Transverse colon (tissue), 4 donors: Measurements from ENCODE around the gene OLFML3. TPM values are rescaled to one million over a fixed set of nuclear protein-coding genes. Genes with fewer than 3 reads are reported as not detected.
"Not testable (repeated sequence)": the region's sequence is repeated elsewhere in the genome, so short reads cannot be mapped to it uniquely, and the experiment has no call there.

Experiments
- DNase-seq: peaks from one replicate; pipeline ENCODE4 v3.0.0-alpha.2; 2019
- H3K27ac ChIP-seq, 4 donors: fragments of 200-600 bp; sonication (generic); 2 replicates each; pipeline ENCODE4 v1.5.1; 2016 to 2018; ENCODE audit warnings: inconsistent platforms in 4 of 4
- H3K27me3 ChIP-seq: fragments of 200-600 bp; sonication (generic); 2 replicates; pipeline ENCODE4 v1.5.1; 2017; ENCODE audit warnings: inconsistent platforms
- H3K36me3 ChIP-seq, 4 donors: fragments of 200-600 bp; sonication (generic); 2 replicates each; pipeline ENCODE4 v1.5.1; 2017 to 2019; ENCODE audit warnings: inconsistent platforms in 4 of 4
- H3K4me1 ChIP-seq, 4 donors: fragments of 200-600 bp; sonication (generic); 2 replicates each; pipeline ENCODE4 v1.5.1; 2017 to 2020; ENCODE audit warnings: inconsistent platforms in 4 of 4
- H3K4me3 ChIP-seq, 4 donors: fragments of 200-600 bp; sonication (generic); 1 replicate in 1 of 4; 2 replicates in 3 of 4; pipeline versions ENCODE4 v1.5.1 to v1.6.1; 2017 to 2019; ENCODE audit warnings: inconsistent platforms in 4 of 4
- H3K9me3 ChIP-seq, 2 donors: fragments of 200-600 bp; sonication (generic); 2 replicates each; pipeline ENCODE4 v1.5.1; 2017 to 2019; ENCODE audit warnings: inconsistent platforms in 2 of 2
- EP300 ChIP-seq: sonication (generic); formaldehyde crosslinking; IDR thresholded peaks from one replicate; pipeline ENCODE4 v1.6.1; 2017; ENCODE audit warnings: antibody characterized with exemption, low read depth
- POLR2A ChIP-seq: fragments of 450-650 bp; IDR thresholded peaks from one replicate; pipeline ENCODE4 v1.6.1; 2016; ENCODE audit warnings: antibody characterized with exemption, mild to moderate bottlenecking, moderate library complexity
- POLR2AphosphoS5 ChIP-seq, 3 donors: sonication (generic); formaldehyde crosslinking; IDR thresholded peaks; one replicate each; pipeline ENCODE4 v1.6.1; 2016; ENCODE audit warnings: antibody characterized with exemption in 3 of 3
- WGBS, 2 donors: methylation state at CpG; one replicate each; pipeline ENCODE4 v1.1.5; 2018; ENCODE audit warnings: low coverage in 1 of 2; 5-methylcytosine and 5-hydroxymethylcytosine counted together
- in situ Hi-C, 4 donors: fragments of 200-750 bp; cut with MboI; loops; one replicate each; pipeline versions ENCODE4 v1.15.0 to v1.15.1; 2017; ENCODE audit warnings: low sequenced_read_pairs in 3 of 4, low pct_ligation_motif_present in 1 of 4, low pct_unique_long_range_greater_than_20kb in 1 of 4
- intact Hi-C: fragments of 100-400 bp; cut with DNase I; formaldehyde crosslinking; loops from one replicate; pipeline ENCODE4 v1.15.1; 2023; ENCODE audit warnings: low total_unique reads
- total RNA-seq, 4 donors: library from RNA; depleted of rRNA; stranded (reverse); fragments of >200 nt; gene quantifications; one replicate each; pipeline ENCODE4 v1.1.0, GENCODE V29; 2016
- TF ChIP-seq, protein P1 (sequence below), 5 experiments: fragments of 200-600 bp in 3 of 5; fragments of 450-650 bp in 2 of 5; sonication (generic) in 3 of 5; IDR thresholded peaks; 1 replicate in 2 of 5; 2 replicates in 3 of 5; pipeline ENCODE4 v1.5.1; 2016 to 2017; ENCODE audit warnings: antibody characterized with exemption in 5 of 5, inconsistent platforms in 3 of 5, mild to moderate bottlenecking in 2 of 5, moderate library complexity in 1 of 5

OLFML3 gene
- total RNA-seq, 4 donors from 2014 or later: 15.7 to 29.2 (median 24.3) TPM

DNA sequence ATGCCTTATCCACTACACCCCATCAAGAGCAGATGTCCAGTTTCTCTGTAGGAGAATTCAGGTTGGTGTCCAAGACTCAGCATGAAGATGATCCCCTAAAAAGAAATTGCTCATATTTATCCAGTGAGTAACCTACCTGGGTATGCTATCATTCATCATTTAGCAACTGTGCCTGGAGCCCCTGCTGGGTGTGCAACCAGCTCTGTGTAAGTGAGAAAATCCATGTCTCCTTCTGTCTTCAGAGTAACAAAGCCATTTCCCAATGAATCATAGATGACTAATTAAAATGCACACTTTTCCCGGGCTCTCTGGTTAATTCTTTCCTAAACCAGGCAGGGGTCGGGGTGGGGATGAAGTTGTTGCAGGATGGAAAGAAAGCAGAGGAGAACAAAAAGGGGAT lies 35.8 kb downstream of the OLFML3 start:
- Histone ChIP-seq H3K36me3 (no peaks in the 10 kb centered on the region), H3K9me3 (no peaks in the 10 kb centered on the region), H3K27me3 (no peaks in the 10 kb centered on the region), H3K4me1 (no peaks in the 10 kb centered on the region), H3K27ac (no peak overlapping the region), H3K4me3 (no peak overlapping the region)
- in situ Hi-C loops (no loop called here), intact Hi-C loops (no loop called here)
- no peak for DNase-seq
- TF ChIP-seq, protein P1, sequence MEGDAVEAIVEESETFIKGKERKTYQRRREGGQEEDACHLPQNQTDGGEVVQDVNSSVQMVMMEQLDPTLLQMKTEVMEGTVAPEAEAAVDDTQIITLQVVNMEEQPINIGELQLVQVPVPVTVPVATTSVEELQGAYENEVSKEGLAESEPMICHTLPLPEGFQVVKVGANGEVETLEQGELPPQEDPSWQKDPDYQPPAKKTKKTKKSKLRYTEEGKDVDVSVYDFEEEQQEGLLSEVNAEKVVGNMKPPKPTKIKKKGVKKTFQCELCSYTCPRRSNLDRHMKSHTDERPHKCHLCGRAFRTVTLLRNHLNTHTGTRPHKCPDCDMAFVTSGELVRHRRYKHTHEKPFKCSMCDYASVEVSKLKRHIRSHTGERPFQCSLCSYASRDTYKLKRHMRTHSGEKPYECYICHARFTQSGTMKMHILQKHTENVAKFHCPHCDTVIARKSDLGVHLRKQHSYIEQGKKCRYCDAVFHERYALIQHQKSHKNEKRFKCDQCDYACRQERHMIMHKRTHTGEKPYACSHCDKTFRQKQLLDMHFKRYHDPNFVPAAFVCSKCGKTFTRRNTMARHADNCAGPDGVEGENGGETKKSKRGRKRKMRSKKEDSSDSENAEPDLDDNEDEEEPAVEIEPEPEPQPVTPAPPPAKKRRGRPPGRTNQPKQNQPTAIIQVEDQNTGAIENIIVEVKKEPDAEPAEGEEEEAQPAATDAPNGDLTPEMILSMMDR (IDR thresholded peaks at IDR 0.05): no peak
- TF ChIP-seq POLR2AphosphoS5 (IDR thresholded peaks at IDR 0.05): no peak
- TF ChIP-seq POLR2A: no peak
- TF ChIP-seq EP300: no peak
- 51 to 65% methylated on average over 2 of the region's 2 CpGs for WGBS, 2 donors

DNA sequence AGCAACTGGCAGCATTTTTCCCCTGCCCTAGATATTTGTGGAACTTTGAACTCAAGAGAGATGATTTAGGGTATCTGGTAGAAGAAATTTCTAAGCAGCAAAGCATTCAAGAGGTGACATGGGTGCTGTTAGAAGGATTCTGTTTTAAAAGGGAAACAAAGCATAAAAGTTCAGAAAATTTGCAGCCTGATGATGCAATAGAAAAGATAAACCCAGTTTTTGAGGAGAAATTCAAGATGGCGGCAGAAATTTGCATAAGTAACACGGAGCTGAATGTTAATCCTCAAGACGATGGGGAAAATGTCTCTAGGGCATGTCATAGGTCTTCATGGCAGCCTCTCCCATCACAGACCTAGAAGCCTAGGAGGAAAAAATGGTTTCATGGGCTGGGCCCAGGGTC lies 40.5 kb downstream of the OLFML3 start:
- H3K4me1 ChIP-seq, DNase-seq, H3K27me3 ChIP-seq, H3K9me3 ChIP-seq, in situ Hi-C loops, H3K27ac ChIP-seq, H3K36me3 ChIP-seq, H3K4me3 ChIP-seq, intact Hi-C loops: not testable (repeated sequence)
- 72 to 79% methylated on average over 3 of the region's 3 CpGs for WGBS, 2 donors

DNA sequence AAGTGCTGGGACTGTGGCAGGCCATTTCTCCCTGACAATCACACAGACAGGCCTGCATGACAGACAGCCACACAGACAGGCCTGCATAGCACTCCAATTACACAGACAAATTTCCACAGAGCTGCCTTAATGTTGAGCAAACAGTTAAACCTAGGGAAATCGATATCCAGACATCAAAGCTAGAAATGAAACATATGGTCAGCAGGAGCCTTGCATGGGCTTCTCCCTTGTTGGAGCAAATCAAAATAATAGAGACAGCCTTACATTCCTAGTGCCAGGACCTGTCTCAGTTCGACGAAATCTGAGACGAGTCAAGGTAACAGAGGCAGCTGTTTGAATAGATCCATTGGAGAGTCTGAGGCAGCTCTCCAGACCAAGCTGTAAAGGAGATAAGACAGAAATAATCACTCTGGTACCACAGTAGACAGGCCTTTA lies 42.4 kb downstream of the OLFML3 start:
- no peaks in the 10 kb centered on the region for H3K27me3 ChIP-seq
- H3K4me3 ChIP-seq: no peak overlapping the region
- DNase-seq: no peak
- intact Hi-C loops (no loop called here), in situ Hi-C loops (no loop called here)
- 73 to 80% methylated on average over 1 to 4 of the region's 4 CpGs for WGBS, 2 donors
- TF ChIP-seq POLR2A (no peak), POLR2AphosphoS5 (IDR thresholded peaks at IDR 0.05) (no peak), EP300 (no peak)
- TF ChIP-seq, protein P1 (IDR thresholded peaks at IDR 0.05): no peak
- H3K36me3 ChIP-seq: no peaks in the 10 kb centered on the region
- H3K9me3 ChIP-seq: no peaks in the 10 kb centered on the region
- no peak overlapping the region for H3K27ac ChIP-seq
- H3K4me1 ChIP-seq: no peaks in the 10 kb centered on the region

DNA sequence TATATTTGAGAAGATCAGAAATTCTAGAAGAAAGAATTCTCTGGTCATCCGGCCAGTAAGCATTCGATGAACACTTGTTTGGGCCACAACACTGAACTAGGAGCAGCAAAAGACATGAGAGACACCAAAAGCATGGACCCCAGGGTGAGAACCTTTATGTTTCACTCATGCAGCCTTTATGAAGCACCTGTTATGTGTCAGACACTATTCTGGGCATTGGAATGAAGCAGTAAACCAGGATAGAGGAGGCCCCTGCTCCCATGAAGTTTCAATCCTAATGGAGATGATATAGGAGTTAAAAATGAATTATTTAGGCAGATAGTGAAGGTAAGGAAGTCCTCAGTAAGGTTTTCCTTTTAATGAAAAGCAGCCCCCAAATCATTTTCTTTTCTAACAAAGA lies 43.6 kb downstream of the OLFML3 start:
- WGBS, 2 donors: 96% methylated on average over 2 of the region's 2 CpGs; no CpG with 5 or more reads in 1 of the 2 donors
- no peaks in the 10 kb centered on the region for H3K36me3 ChIP-seq
- in situ Hi-C loops: no loop called here
- no peak overlapping the region for H3K27ac ChIP-seq
- H3K27me3 ChIP-seq: no peaks in the 10 kb centered on the region
- H3K4me1 ChIP-seq: no peaks in the 10 kb centered on the region
- no peaks in the 10 kb centered on the region for H3K9me3 ChIP-seq
- no peak for DNase-seq
- TF ChIP-seq, protein P1 (IDR thresholded peaks at IDR 0.05): no peak
- no peak for TF ChIP-seq POLR2AphosphoS5 (IDR thresholded peaks at IDR 0.05)
- TF ChIP-seq EP300: no peak
- TF ChIP-seq POLR2A: no peak
- H3K4me3 ChIP-seq: no peak overlapping the region
- intact Hi-C loops: no loop called here

DNA sequence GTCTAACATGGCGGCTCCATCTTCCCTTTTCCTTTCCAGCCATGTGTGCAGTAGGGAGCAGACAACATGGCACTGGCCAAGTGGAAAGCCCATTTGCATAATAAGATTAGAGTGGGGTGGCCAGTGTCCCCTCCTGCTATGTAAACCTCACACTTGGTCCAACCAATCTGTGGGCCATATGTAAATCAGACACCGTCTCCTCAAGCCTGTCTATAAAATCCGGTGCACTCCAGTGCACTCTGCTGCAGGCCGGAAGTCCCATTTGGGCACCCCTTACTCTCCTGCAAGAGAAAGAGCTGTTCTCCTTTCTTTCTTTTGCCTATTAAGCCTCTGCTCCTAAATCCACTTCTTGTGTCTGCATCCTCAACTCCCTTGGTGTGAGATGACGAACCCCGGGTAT lies 44.1 kb downstream of the OLFML3 start:
- no peak for TF ChIP-seq POLR2A
- no peak for TF ChIP-seq POLR2AphosphoS5 (IDR thresholded peaks at IDR 0.05)
- TF ChIP-seq EP300: no peak
- TF ChIP-seq, protein P1 (IDR thresholded peaks at IDR 0.05): no peak
- WGBS, 2 donors: 79 to 90% methylated on average over 5 to 6 of the region's 6 CpGs
- Histone ChIP-seq H3K27ac (no peak overlapping the region), H3K4me1 (no peaks in the 10 kb centered on the region), H3K9me3 (no peaks in the 10 kb centered on the region), H3K4me3 (no peak overlapping the region), H3K36me3 (no peaks in the 10 kb centered on the region), H3K27me3 (no peaks in the 10 kb centered on the region)
- intact Hi-C loops: no loop called here
- in situ Hi-C loops: no loop called here
- DNase-seq: no peak
